ENCODE results near the gene PEAK1.

DNA sequence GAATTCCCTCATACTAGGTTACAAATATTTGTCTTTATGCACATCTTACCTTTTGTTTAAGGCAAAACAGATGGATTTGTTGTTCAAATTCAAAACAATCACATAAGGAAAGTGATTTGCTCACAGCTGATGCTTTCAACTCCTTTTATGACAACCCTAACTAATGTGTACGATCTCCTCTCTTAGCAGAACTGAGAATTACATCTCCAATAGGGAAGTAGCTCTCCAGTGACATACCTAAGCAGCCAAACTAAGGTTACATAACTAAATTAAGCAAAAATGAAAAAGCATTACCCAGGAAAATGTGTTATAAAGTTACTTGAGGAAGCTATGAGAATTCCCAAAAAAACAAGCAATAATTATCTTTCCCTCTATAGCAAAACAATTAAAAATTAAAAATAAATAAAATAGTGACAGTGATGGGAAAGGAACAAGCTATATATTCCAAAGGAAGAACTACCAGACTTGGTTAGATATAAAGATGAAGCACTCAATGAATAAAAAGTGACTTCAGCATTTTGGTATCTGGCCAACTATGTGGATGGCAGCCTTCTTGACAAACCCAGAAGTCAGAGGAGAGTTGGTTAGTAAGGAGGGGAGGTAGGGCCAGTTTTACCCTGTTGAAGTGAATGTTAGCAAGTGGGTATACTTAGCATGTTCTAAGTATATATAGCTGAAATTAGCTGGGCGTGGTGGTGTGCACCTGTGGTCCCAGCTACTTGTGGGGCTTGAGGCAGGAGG is 32.4 kb downstream of the PEAK1 start:
- TF ChIP-seq, protein P1, sequence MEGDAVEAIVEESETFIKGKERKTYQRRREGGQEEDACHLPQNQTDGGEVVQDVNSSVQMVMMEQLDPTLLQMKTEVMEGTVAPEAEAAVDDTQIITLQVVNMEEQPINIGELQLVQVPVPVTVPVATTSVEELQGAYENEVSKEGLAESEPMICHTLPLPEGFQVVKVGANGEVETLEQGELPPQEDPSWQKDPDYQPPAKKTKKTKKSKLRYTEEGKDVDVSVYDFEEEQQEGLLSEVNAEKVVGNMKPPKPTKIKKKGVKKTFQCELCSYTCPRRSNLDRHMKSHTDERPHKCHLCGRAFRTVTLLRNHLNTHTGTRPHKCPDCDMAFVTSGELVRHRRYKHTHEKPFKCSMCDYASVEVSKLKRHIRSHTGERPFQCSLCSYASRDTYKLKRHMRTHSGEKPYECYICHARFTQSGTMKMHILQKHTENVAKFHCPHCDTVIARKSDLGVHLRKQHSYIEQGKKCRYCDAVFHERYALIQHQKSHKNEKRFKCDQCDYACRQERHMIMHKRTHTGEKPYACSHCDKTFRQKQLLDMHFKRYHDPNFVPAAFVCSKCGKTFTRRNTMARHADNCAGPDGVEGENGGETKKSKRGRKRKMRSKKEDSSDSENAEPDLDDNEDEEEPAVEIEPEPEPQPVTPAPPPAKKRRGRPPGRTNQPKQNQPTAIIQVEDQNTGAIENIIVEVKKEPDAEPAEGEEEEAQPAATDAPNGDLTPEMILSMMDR (conservative IDR thresholded peaks at IDR 0.05; ENCODE audit: low read depth, low read length) = no peak
- no peak for TF ChIP-seq EZH2 (IDR thresholded peaks at IDR 0.05; ENCODE audit: borderline replicate concordance, low read depth, low read length, poor library complexity, severe bottlenecking)
